IgD-negative memory B cell (primary cell): ENCODE measurements around the gene ACSL5. TPM values are rescaled to one million over a fixed set of nuclear protein-coding genes. Genes with fewer than 3 reads are reported as not detected.

ENCODE experiments used
- H3K27ac Mint-ChIP-seq, 3 donors: one replicate each; pipeline ENCODE4 v1.8.0; 2020 to 2022; ENCODE audit warnings: mild to moderate bottlenecking in 3 of 3, mixed read lengths in 3 of 3, moderate library complexity in 1 of 3
- H3K27me3 Mint-ChIP-seq: one replicate; pipeline ENCODE4 v1.8.0; 2021; ENCODE audit warnings: mixed read lengths
- H3K36me3 Mint-ChIP-seq: one replicate; pipeline ENCODE4 v1.8.0; 2020; ENCODE audit warnings: mild to moderate bottlenecking, mixed read lengths
- H3K4me1 Mint-ChIP-seq, 3 donors: one replicate each; pipeline ENCODE4 v1.8.0; 2020 to 2022; ENCODE audit warnings: mixed read lengths in 3 of 3, mild to moderate bottlenecking in 1 of 3
- H3K4me3 Mint-ChIP-seq, 4 donors: one replicate each; pipeline ENCODE4 v1.8.0; 2020 to 2022; ENCODE audit warnings: mild to moderate bottlenecking in 4 of 4, mixed read lengths in 4 of 4, moderate library complexity in 3 of 4
- H3K9me3 Mint-ChIP-seq, 3 donors: one replicate each; pipeline ENCODE4 v1.8.0; 2020 to 2021; ENCODE audit warnings: mixed read lengths in 3 of 3, mild to moderate bottlenecking in 1 of 3
- polyA plus RNA-seq: library from polyadenylated mRNA; unstranded; fragments of 300-500 nt; fragmentation: Illumina TruSeq; gene quantifications from one replicate; pipeline ENCODE4 v1.2.3, GENCODE V29; 2021

Gene ACSL5
- polyA plus RNA-seq, 1 donor from 2014 or later = 52.3 TPM

- Mint-ChIP-seq H3K27me3 (peaks cover 2% of the 10 kb centered on the region), H3K36me3 (no peaks in the 10 kb centered on the region), H3K27ac (no peak overlapping the region), H3K4me1 (no peaks in the 10 kb centered on the region), H3K4me3 (no peak overlapping the region), H3K9me3 (no peaks in the 10 kb centered on the region)
These were observed 28.7 kb upstream of the ACSL5 start for GRCh38 chr10:112345202-112345601.

- H3K36me3 Mint-ChIP-seq = no peaks in the 10 kb centered on the region
- peaks cover 2% of the 10 kb centered on the region for H3K27me3 Mint-ChIP-seq
- H3K27ac Mint-ChIP-seq = no peak overlapping the region
- H3K4me1 Mint-ChIP-seq = no peaks in the 10 kb centered on the region
- no peaks in the 10 kb centered on the region for H3K9me3 Mint-ChIP-seq
- H3K4me3 Mint-ChIP-seq = no peak overlapping the region
These were observed 28.2 kb upstream of the ACSL5 start for GRCh38 chr10:112345743-112346142.

DNA sequence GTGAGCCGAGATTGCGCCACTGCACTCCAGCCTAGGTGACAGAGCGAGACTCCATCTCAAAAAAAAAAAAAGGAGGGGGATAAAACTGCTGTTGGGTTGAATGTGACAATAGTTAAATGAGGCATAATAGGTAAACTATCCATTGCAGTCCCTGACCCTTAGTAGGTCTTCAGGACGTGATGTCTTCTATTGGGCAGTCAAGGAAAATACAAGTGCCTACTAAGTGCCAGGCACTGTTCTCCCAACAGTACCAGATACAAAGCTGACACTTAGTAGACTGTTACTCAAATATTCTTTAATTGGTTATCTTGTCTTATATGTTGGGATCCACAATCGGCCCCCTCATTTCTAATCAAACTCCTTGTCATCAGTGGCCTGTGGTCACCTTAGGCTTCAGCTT is 27.1 kb upstream of the ACSL5 start:
- Mint-ChIP-seq H3K4me1 (no peaks in the 10 kb centered on the region), H3K27me3 (peaks cover 2% of the 10 kb centered on the region), H3K4me3 (no peak overlapping the region), H3K9me3 (no peaks in the 10 kb centered on the region), H3K36me3 (no peaks in the 10 kb centered on the region), H3K27ac (no peak overlapping the region)

GRCh38 chr10:112347709-112348671 is 25.9 kb upstream of the ACSL5 start:
- H3K27ac Mint-ChIP-seq = no peak overlapping the region
- H3K4me1 Mint-ChIP-seq = no peaks in the 10 kb centered on the region
- H3K27me3 Mint-ChIP-seq = peaks cover 2% of the 10 kb centered on the region
- no peaks in the 10 kb centered on the region for H3K9me3 Mint-ChIP-seq
- no peak overlapping the region for H3K4me3 Mint-ChIP-seq
- H3K36me3 Mint-ChIP-seq = no peaks in the 10 kb centered on the region

GRCh38 chr10:112348759-112349158 is 25.2 kb upstream of the ACSL5 start:
- H3K9me3 Mint-ChIP-seq = no peaks in the 10 kb centered on the region
- H3K27ac Mint-ChIP-seq = no peak overlapping the region
- no peaks in the 10 kb centered on the region for H3K4me1 Mint-ChIP-seq
- H3K4me3 Mint-ChIP-seq = no peak overlapping the region
- peaks cover 2% of the 10 kb centered on the region for H3K27me3 Mint-ChIP-seq
- no peaks in the 10 kb centered on the region for H3K36me3 Mint-ChIP-seq

GRCh38 chr10:112349521-112350085 is 24.3 kb upstream of the ACSL5 start:
- Mint-ChIP-seq H3K27ac (no peak overlapping the region), H3K9me3 (no peaks in the 10 kb centered on the region), H3K4me1 (no peaks in the 10 kb centered on the region), H3K27me3 (peaks cover 2% of the 10 kb centered on the region), H3K36me3 (no peaks in the 10 kb centered on the region), H3K4me3 (no peak overlapping the region)

DNA sequence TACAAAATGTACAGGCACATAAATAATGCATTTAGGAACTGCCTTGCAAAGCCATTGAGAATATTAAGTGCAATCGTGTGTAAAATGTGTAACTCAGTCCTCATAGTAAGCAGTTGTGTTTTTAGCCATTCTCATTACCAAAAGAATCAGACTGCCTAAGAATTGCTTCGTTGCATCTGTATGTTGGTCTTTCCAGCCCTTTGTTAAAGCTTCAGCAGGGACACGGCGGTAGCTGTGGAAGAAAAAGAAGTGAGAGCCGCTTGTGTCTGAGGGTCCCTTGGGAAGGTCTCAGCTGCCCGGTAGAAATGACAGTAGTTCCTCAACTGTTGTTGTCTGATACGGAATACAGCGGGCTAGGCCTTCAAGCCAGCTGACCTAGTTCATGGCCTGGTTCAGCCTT is 22.8 kb upstream of the ACSL5 start:
- no peak overlapping the region for H3K4me3 Mint-ChIP-seq
- H3K9me3 Mint-ChIP-seq = no peaks in the 10 kb centered on the region
- no peak overlapping the region for H3K27ac Mint-ChIP-seq
- H3K4me1 Mint-ChIP-seq = no peaks in the 10 kb centered on the region
- no peaks in the 10 kb centered on the region for H3K27me3 Mint-ChIP-seq
- no peaks in the 10 kb centered on the region for H3K36me3 Mint-ChIP-seq

GRCh38 chr10:112352044-112352443 is 21.9 kb upstream of the ACSL5 start:
- Mint-ChIP-seq H3K27ac (no peak overlapping the region), H3K4me3 (no peak overlapping the region), H3K9me3 (no peaks in the 10 kb centered on the region), H3K36me3 (no peaks in the 10 kb centered on the region), H3K4me1 (no peaks in the 10 kb centered on the region), H3K27me3 (no peaks in the 10 kb centered on the region)

- H3K36me3 Mint-ChIP-seq = no peaks in the 10 kb centered on the region
- no peak overlapping the region for H3K4me3 Mint-ChIP-seq
- no peaks in the 10 kb centered on the region for H3K4me1 Mint-ChIP-seq
- no peaks in the 10 kb centered on the region for H3K27me3 Mint-ChIP-seq
- no peaks in the 10 kb centered on the region for H3K9me3 Mint-ChIP-seq
- H3K27ac Mint-ChIP-seq = no peak overlapping the region
These were observed 20.9 kb upstream of the ACSL5 start for GRCh38 chr10:112353046-112353445.

GRCh38 chr10:112356686-112357085 is 17.2 kb upstream of the ACSL5 start:
- Mint-ChIP-seq H3K27ac (no peak overlapping the region), H3K36me3 (no peaks in the 10 kb centered on the region), H3K27me3 (no peaks in the 10 kb centered on the region)

GRCh38 chr10:112359606-112360307 is 14.2 kb upstream of the ACSL5 start:
- Mint-ChIP-seq H3K4me1 (no peaks in the 10 kb centered on the region), H3K36me3 (peaks cover 2% of the 10 kb centered on the region), H3K9me3 (no peaks in the 10 kb centered on the region), H3K27me3 (peaks cover 4% of the 10 kb centered on the region), H3K4me3 (no peak overlapping the region), H3K27ac (no peak overlapping the region)

More at GRCh38 chr10:112356686-112357085, 17.2 kb upstream of the ACSL5 start:
- no peak overlapping the region for H3K4me3 Mint-ChIP-seq
- H3K4me1 Mint-ChIP-seq = no peaks in the 10 kb centered on the region
- no peaks in the 10 kb centered on the region for H3K9me3 Mint-ChIP-seq

DNA sequence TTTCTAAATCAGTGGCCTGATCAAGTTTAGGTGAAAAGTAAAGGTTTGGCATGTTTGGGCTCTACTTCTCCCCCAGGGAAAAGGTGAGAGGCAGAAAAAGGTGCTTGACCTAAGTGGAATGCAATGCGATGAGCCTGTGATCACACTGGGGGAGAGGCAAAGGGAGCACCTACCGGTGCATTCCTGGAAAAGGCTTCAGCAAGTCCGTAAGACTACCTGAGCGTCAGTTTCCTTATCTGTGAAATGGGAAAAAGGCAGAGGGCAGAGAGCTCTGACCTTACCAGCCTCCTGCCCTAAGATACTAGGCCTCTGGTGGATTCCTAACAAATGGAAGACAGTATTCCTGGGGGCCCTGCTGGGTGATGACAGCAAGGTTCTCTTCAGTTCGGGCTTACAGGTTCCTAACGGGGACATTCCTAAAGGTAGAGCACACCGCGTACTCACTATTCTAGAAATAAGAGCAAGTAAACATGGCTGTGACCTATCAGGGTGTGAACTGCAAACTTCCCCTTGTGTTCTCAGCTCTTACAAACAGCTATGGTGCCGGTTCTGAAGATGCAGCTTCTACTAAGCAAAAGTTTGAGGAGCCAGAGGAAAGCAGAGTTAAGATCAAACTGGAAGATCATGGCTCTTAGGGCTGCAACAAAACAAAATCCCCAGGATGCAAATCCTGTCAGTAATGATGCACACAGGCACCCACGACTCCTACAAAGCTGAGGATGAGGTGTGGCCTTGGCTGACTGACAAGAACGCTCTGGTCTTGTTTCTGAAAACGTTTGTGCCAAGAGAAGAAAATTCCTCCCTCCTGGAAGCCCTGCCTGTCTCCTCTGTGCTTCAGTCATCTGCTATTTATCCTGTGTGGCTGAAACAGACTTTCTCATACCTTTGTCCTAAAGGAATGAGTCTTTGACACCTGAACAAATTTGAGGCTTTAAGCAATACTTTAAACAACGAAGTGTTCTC is 13.3 kb upstream of the ACSL5 start:
- H3K27ac Mint-ChIP-seq = peak overlapping the region in 1 of 3 donors; percentile 43
- H3K36me3 Mint-ChIP-seq = peaks cover 2% of the 10 kb centered on the region
- H3K4me1 Mint-ChIP-seq = no peaks in the 10 kb centered on the region
- no peak overlapping the region for H3K4me3 Mint-ChIP-seq
- H3K27me3 Mint-ChIP-seq = peaks cover 4% of the 10 kb centered on the region
- H3K9me3 Mint-ChIP-seq = no peaks in the 10 kb centered on the region

DNA sequence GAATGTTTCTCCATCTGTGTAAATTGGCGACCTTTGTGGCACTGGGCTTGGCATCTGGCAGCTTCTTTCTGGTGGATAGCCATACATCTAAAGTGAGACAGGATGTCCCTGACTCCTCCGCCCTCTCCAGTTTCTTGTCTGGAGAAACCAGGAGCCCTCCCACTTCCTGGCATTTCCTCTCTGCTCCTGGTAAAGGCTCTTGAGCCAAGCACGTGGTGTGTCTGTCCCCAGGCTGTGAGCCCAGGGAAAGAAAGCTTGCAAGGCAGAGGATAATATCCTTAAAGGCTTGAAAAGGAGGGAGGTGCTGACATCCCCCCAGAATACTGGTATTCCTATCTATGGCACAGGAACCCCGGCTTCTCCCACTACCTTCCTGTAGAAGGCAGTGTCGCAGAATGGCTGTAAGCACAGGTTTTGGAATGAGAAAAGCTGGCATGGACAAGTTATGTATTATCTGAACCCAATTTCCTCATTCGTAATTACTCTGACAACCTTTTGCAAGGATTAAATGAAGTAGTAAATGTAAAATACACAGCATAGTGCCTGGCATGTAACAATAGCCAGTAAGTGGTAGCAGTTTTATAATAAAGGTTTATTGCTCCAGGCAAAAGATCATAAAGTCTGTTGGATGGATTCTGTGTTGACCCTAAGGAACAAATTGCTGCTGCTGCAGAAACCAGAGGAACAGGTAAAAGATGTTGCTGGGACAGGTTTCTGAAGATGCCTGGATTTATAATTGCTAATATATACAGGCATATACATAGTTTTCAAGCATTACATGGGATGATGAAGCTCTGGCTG is 11.8 kb upstream of the ACSL5 start:
- peaks cover 4% of the 10 kb centered on the region for H3K27me3 Mint-ChIP-seq
- peaks cover 2% of the 10 kb centered on the region for H3K36me3 Mint-ChIP-seq
- H3K9me3 Mint-ChIP-seq = no peaks in the 10 kb centered on the region
- no peak overlapping the region for H3K27ac Mint-ChIP-seq
- peaks cover 0 to 3% (median 0%) of the 10 kb centered on the region in 3 donors for H3K4me1 Mint-ChIP-seq
- H3K4me3 Mint-ChIP-seq = no peak overlapping the region

GRCh38 chr10:112362833-112363232 is 11.1 kb upstream of the ACSL5 start:
- Mint-ChIP-seq H3K36me3 (peaks cover 2% of the 10 kb centered on the region), H3K27ac (no peak overlapping the region), H3K4me1 (peaks cover 0 to 4% (median 0%) of the 10 kb centered on the region in 3 donors)

More at GRCh38 chr10:112362833-112363232, 11.1 kb upstream of the ACSL5 start:
- Mint-ChIP-seq H3K27me3 (peaks cover 4% of the 10 kb centered on the region), H3K9me3 (no peaks in the 10 kb centered on the region), H3K4me3 (no peak overlapping the region)
